Mesendoderm (in vitro differentiated cells): Measurements from ENCODE around the gene NHSL1. TPM values are rescaled to one million over a fixed set of nuclear protein-coding genes. Genes with fewer than 3 reads are reported as not detected.

ENCODE experiments used
- small RNA-seq: library from polyadenylated mRNA; stranded (forward); fragments of <200 nt; extraction: miRNeasy Mini kit (QIAGEN cat#:217004); gene quantifications from one replicate; pipeline ENCODE3, GENCODE V24; 2013; ENCODE audit not compliant: insufficient read depth

The NHSL1 gene

Small RNA genes lying within 50 kb of the gene (small RNA-seq; reads per million reads assigned to genes)
- gene AL031003.1 = not detected
- gene AL391669.1 = not detected
- 9.0 reads per million, percentile 84 among the genes with 10 or more reads in this experiment for gene MIR3145
